Esophagus mucosa (tissue), 1 donor: ENCODE results near the gene PNMA8B. TPM values are rescaled to one million over a fixed set of nuclear protein-coding genes. Genes with fewer than 3 reads are reported as not detected.
A peak's percentile ranks its signal among the peaks of the same experiment; 100 is the strongest.
"Not testable (repeated sequence)": the region's sequence is repeated elsewhere in the genome, so short reads cannot be mapped to it uniquely, and the experiment has no call there.

Source experiments
- ATAC-seq: fragments of 200-7000 bp; cut with Tn5 transposase; one replicate; pipeline ENCODE4 v1.9.1; 2020
- total RNA-seq: library from RNA; stranded (reverse); gene quantifications from one replicate; pipeline ENCODE4 v1.2.4, GENCODE V29; 2023
- donor health status: DM: yes; HTN: yes; CAD: no.

The PNMA8B gene, protein sequence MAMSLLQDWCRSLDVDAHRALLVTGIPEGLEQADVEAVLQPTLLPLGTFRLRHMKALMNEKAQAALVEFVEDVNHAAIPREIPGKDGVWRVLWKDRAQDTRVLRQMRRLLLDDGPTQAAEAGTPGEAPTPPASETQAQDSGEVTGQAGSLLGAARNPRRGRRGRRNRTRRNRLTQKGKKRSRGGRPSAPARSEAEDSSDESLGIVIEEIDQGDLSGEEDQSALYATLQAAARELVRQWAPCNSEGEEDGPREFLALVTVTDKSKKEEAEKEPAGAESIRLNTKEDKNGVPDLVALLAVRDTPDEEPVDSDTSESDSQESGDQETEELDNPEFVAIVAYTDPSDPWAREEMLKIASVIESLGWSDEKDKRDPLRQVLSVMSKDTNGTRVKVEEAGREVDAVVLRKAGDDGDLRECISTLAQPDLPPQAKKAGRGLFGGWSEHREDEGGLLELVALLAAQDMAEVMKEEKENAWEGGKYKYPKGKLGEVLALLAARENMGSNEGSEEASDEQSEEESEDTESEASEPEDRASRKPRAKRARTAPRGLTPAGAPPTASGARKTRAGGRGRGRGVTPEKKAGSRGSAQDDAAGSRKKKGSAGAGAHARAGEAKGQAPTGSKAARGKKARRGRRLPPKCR
- total RNA-seq: 0.08 TPM

DNA sequence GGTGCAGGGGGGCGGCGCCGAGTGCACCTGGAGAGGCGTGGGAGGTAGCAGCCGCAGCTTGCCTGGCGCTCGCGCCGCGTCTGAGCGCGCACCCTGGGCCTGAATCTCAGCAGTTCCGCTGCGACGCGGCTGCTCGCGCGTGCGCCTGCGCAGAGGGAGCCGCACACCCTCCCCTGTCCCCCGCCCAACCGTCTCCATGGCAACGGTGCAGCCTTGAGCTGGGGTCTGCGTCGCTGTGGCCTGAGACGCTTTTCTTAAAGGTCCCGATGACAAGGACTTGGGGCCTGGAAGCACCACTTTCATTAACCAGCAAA lies at the start of gene PNMA8B:
TSS of gene PNMA8B (minus strand) at position 82 of the 314 bp plus-strand sequence. CDS start 402 bp downstream, outside the sequence.
- peak; percentile 33 for ATAC-seq

DNA sequence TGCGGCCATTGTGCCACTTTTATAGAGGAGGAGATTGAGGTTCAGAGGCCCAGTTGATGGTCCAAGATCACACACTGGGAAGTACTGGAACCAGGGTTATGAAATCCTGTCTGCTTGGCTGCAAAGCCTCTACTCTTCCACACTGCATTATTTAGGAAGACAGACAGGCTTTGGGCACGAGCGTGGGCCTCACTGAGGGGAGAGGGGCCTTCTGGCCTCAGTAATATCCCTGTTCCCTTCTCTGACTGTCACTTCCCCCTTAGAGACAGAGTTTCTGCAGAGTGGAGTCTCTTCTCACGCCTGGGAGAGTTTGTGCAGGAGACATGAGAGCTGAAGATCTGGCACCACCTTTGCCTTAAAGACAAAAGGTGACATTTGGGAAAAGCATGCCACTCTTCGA lies 49.0 kb upstream of the PNMA8B start:
- no peak for ATAC-seq

GRCh38 chr19:46542428-46543230 lies 47.0 kb upstream of the PNMA8B start:
- peak; percentile 66 for ATAC-seq

GRCh38 chr19:46537136-46538097 lies 41.8 kb upstream of the PNMA8B start:
- ATAC-seq: peak; percentile 65

DNA sequence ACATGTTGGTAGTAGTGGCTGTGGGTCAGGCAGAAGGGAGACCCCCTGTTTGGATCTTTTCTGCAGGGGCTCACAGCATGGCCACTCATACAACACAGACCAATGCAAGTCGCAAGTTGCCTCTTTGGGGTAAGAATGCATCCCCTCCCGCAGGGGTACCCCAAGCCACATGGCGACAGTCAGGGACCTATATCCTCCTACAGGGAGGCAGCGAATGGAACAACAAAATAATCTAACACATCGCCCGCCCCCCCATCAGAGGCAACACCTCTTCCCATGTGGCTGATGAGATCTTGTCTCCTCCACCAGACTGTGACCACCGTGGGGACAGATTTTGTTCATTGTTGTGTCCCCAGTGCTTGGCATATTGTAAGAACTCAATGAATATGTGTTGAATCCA lies 40.7 kb upstream of the PNMA8B start:
- no peak for ATAC-seq

GRCh38 chr19:46533621-46534081 lies 38.0 kb upstream of the PNMA8B start:
- no peak for ATAC-seq

DNA sequence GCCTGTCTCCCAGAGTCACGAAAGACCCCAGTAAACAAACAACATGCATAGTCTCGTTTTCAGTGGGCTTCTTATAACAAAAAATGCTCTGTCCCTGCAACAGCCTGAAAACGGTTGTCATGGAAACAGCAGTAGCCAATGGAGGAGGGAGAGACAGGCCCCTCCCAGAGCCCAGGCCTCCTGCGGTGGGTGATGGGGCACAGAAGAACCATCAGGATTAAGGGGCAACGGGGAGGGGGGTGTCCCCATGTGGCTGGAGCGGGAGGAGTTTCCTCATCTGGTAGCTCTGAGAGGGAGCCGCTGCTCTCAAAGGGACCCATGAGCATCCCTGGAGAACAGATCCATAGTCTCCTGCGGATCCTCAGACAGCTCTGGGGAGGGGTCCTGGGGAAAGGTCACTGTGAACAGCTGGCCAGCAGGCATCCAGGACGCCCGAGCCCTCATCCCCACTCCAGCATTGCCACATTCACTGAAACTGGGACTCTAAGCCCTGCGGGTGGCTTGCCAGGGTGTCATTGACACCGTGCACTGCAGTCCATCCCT lies 37.5 kb upstream of the PNMA8B start:
- no peak for ATAC-seq

GRCh38 chr19:46530636-46531035 lies 35.0 kb upstream of the PNMA8B start:
- ATAC-seq: peak; percentile 37

DNA sequence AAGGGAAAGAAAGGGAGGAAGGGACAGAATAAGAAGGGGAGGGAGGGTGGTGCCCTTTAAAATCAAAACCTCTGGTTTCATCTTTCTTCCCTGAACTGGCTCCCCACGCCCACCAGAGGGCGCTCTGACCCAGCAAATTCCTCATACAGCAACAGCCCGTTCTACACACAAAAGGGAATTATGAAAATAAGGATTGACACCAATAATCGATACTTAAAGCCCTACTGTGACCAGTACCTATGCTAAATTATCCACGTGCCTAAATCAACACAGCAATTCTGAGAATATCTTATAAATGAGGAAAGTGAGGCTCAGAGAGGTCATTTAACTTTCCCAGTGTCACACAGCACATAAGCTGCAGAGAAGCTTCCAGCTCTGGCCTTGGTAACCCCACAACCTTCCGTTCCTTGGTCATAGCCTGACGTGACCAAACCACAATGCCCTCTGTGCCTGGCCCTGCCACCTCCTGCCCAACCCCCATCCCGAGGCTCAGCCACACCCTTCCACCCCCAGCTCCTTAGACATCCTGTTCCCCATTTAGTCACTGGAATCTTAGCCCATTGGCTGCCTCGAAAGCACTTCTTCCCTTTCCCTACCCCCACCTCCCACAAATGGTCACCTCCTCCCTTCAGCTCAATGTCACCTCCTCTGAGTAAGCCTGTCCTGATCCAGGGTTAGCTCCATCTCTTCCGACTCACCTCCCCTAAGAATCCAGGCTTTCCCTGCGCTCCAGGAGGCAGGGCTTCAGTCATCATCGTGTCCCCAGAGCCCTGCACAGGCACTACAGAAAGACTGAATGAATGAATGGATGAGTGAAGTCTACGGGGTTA lies 34.2 kb upstream of the PNMA8B start:
- ATAC-seq: peak; percentile 43

DNA sequence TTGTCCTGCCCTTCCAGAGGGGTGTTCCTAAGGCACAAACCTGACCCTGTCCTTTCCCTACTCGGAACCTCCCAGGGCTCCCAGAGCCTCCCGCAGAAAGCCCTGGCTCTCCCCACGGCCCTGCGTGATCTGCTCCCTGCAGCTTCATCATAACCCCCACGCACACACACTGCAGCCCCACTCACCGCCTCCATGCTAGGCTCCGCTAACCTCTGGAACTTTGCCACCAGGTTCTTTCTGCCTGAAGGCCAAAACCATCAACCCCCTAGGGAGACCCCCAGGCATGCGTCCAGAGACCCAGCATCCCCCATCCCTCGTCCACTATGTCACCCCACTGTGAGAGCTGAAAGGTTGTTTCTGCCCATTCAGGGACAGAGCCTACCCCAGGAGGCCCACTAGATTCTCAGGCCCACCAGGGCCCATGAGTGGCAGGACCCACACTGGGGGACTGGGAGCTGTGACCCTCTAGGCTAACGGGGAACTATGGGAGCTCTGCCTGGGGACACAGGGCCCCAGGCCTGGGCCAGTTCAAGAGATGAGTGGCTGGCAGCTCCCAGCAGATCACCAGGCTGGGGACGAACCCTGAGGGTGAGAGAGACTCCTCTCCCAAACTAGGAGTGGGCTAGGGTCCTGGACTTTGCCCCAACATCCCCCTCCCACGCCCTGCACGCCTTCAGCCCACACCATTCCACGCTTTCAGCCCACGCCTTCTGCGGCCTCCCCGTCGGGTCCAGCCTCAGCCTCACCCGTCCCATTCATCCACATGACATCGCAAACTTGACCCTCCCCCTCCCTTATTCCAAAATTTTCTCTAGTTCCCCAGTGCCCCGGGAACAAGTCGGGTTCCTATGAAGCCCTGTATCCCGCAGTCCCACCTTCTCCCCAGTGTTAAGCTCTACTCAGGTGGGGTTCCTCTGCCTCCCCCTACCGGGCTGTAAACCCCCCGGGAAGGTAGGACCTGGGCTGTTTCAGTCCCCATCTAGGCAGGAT lies 33.2 kb upstream of the PNMA8B start:
- no peak for ATAC-seq

GRCh38 chr19:46526801-46527200 lies 31.1 kb upstream of the PNMA8B start:
- not testable (repeated sequence) for ATAC-seq

DNA sequence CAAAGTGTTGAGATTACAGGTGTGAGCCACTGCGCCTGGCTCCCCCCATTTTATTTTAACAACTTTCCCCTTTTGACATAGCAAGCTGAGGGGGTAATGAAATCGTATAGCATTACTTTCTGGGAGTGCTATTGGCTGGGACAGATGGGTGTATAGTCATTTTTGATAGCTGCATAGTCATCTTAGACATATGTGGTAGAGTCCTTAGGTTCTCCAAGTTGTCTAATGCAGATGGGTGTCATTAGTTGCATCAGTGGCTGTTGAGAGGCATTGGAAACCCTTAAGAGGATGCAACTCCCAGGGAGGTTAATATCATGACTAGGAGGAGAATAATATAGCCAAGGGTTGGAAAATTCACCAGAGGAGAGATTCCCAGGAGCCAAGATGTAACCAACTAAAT lies 28.6 kb upstream of the PNMA8B start:
- no peak for ATAC-seq

GRCh38 chr19:46522988-46523387 lies 27.3 kb upstream of the PNMA8B start:
- not testable (repeated sequence) for ATAC-seq

GRCh38 chr19:46521241-46521868 lies 25.7 kb upstream of the PNMA8B start:
- ATAC-seq: no peak

GRCh38 chr19:46520616-46521015 lies 24.9 kb upstream of the PNMA8B start:
- no peak for ATAC-seq

GRCh38 chr19:46517471-46517870 lies 21.8 kb upstream of the PNMA8B start:
- no peak for ATAC-seq

- peak; percentile 33 for ATAC-seq
Observed at GRCh38 chr19:46515879-46516350, 20.2 kb upstream of the PNMA8B start.

- no peak for ATAC-seq
Observed at GRCh38 chr19:46515290-46515609, 19.6 kb upstream of the PNMA8B start.
